Tongue (tissue), 2 donors: Measurements from ENCODE around the gene FUCA2. TPM values are rescaled to one million over a fixed set of nuclear protein-coding genes. Genes with fewer than 3 reads are reported as not detected.
"Not testable (repeated sequence)": the region's sequence is repeated elsewhere in the genome, so short reads cannot be mapped to it uniquely, and the experiment has no call there.

Experiments used
- DNase-seq: peaks from one replicate; pipeline ENCODE4 v3.0.0-alpha.2; 2015
- total RNA-seq: library from RNA; depleted of rRNA; stranded (reverse); fragments of >200 nt; gene quantifications from one replicate; pipeline ENCODE4 v1.2.3, GENCODE V29; 2014

The FUCA2 gene
- total RNA-seq, 1 donor from 2014 or later, result 23.0 TPM

- no peak for DNase-seq
These were observed 13.1 kb downstream of the FUCA2 start for GRCh38 chr6:143498428-143498827.

- DNase-seq, result no peak
These were observed 14.5 kb downstream of the FUCA2 start for GRCh38 chr6:143496974-143497373.

- DNase-seq, result no peak
These were observed 20.7 kb downstream of the FUCA2 start for GRCh38 chr6:143490775-143491174.

GRCh38 chr6:143490244-143490643 is 21.3 kb downstream of the FUCA2 start:
- no peak for DNase-seq

GRCh38 chr6:143486752-143487151 is 24.8 kb downstream of the FUCA2 start:
- DNase-seq, result no peak

- DNase-seq, result no peak
These were observed 25.6 kb downstream of the FUCA2 start for GRCh38 chr6:143485967-143486366.

- DNase-seq, result no peak
These were observed 28.9 kb downstream of the FUCA2 start for GRCh38 chr6:143482593-143482992.

- no peak for DNase-seq
These were observed 32.9 kb downstream of the FUCA2 start for GRCh38 chr6:143478479-143479062.

GRCh38 chr6:143476545-143476944 is 35.0 kb downstream of the FUCA2 start:
- DNase-seq, result no peak

GRCh38 chr6:143471822-143472221 is 39.7 kb downstream of the FUCA2 start:
- no peak for DNase-seq

GRCh38 chr6:143468823-143469222 is 42.7 kb downstream of the FUCA2 start:
- not testable (repeated sequence) for DNase-seq

- DNase-seq, result no peak
These were observed 43.5 kb downstream of the FUCA2 start for GRCh38 chr6:143468026-143468425.

GRCh38 chr6:143465546-143465945 is 46.0 kb downstream of the FUCA2 start:
- DNase-seq, result no peak

GRCh38 chr6:143457563-143458359 is 53.8 kb downstream of the FUCA2 start:
- DNase-seq, result peak; percentile 4

- DNase-seq, result no peak
These were observed 60.0 kb downstream of the FUCA2 start for GRCh38 chr6:143451531-143451930.

GRCh38 chr6:143450453-143451371 is 60.8 kb downstream of the FUCA2 start, which contains the start of the genes ADAT2 and PEX3:
Gene ADAT2, minus strand, starts transcription at chr6:143450695. Its CDS starts 37 bp downstream, at chr6:143450658.
Gene PEX3, plus strand, starts transcription at chr6:143450805. Its CDS starts 238 bp downstream, at chr6:143451043.
- DNase-seq, result peak; percentile 96

- DNase-seq, result peak; percentile 60
These were observed 61.6 kb downstream of the FUCA2 start for GRCh38 chr6:143449714-143450452.

GRCh38 chr6:143449082-143449713 is 62.3 kb downstream of the FUCA2 start:
- DNase-seq, result no peak

GRCh38 chr6:143447865-143448264 is 63.7 kb downstream of the FUCA2 start:
- not testable (repeated sequence) for DNase-seq
